Endothelial cell of umbilical vein (primary cell): ENCODE data around the gene SAE1.

Source experiments
- EZH2 ChIP-seq: IDR thresholded peaks from 2 replicates; pipeline ENCODE4 v1.6.1; 2012; ENCODE audit warnings: borderline replicate concordance, low read depth, mild to moderate bottlenecking, moderate library complexity, low read length, inconsistent platforms; ENCODE audit not compliant: severe bottlenecking
- GATA2 ChIP-seq: IDR thresholded peaks from 2 replicates; pipeline ENCODE4 v1.7.0; 2011; ENCODE audit warnings: low read depth, mild to moderate bottlenecking, moderate library complexity, mixed read lengths, low read length; ENCODE audit not compliant: insufficient read length, insufficient read depth
- JUN ChIP-seq: IDR thresholded peaks from 2 replicates; pipeline ENCODE4 v1.6.1; 2011; ENCODE audit warnings: borderline replicate concordance, low read depth; ENCODE audit not compliant: insufficient read length, insufficient read depth
- MYC ChIP-seq: IDR thresholded peaks from one replicate; pipeline ENCODE4 v1.6.1; 2011; ENCODE audit warnings: mild to moderate bottlenecking, low read depth, low read length
- POLR2A ChIP-seq: IDR thresholded peaks from 2 replicates; pipeline ENCODE4 v1.6.1; 2012; ENCODE audit warnings: low read depth, mild to moderate bottlenecking, control low read depth, low read length
- POLR2AphosphoS5 ChIP-seq: IDR thresholded peaks from 2 replicates; pipeline ENCODE4 v1.6.1; 2012; ENCODE audit warnings: low read depth, mild to moderate bottlenecking, control low read depth, low read length, moderate library complexity; ENCODE audit not compliant: insufficient read depth
- TF ChIP-seq, protein P1 (sequence below), 2 donors: IDR thresholded peaks; 1 replicate in 1 of 2; 2 replicates in 1 of 2; pipeline ENCODE4 v1.5.1; 2011; ENCODE audit warnings: low read length in 2 of 2, mild to moderate bottlenecking in 2 of 2, moderate library complexity in 2 of 2, control low read depth in 1 of 2, inconsistent platforms in 1 of 2, low read depth in 1 of 2; ENCODE audit not compliant: insufficient read depth in 1 of 2; ENCODE audit errors: extremely low read depth in 1 of 2
- TF ChIP-seq, protein P2 (sequence below): IDR thresholded peaks from 2 replicates; pipeline ENCODE4 v1.6.1; 2011; ENCODE audit not compliant: insufficient read depth, insufficient read length

DNA sequence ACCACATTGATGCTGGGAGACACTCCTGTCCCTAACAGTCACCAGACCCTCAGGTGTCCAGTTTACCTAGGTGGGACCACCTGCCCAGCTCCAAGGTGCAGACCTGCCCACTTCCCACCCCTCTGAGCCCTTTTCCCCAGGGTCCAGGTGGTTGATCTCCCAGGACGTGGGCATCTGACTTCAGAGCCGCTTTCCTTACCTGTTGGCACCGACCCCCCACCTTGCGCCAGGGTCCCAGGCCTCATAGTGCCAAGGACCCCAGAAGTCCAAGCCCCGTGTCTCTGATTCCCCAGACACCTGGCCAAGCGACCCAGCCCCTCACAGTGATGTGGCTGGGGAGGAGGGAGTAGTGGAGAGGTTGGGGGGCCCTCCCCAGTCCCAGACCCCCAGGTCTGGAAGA, 109.9 kb downstream of the SAE1 start:
- TF ChIP-seq, protein P1, sequence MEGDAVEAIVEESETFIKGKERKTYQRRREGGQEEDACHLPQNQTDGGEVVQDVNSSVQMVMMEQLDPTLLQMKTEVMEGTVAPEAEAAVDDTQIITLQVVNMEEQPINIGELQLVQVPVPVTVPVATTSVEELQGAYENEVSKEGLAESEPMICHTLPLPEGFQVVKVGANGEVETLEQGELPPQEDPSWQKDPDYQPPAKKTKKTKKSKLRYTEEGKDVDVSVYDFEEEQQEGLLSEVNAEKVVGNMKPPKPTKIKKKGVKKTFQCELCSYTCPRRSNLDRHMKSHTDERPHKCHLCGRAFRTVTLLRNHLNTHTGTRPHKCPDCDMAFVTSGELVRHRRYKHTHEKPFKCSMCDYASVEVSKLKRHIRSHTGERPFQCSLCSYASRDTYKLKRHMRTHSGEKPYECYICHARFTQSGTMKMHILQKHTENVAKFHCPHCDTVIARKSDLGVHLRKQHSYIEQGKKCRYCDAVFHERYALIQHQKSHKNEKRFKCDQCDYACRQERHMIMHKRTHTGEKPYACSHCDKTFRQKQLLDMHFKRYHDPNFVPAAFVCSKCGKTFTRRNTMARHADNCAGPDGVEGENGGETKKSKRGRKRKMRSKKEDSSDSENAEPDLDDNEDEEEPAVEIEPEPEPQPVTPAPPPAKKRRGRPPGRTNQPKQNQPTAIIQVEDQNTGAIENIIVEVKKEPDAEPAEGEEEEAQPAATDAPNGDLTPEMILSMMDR (IDR thresholded peaks at IDR 0.05; ENCODE audit: extremely low read depth in 1 of 2, insufficient read depth in 1 of 2, low read depth in 1 of 2, low read length in 2 of 2): no peak
- TF ChIP-seq POLR2AphosphoS5 (no peak), GATA2 (no peak), EZH2 (peak; percentile 16), POLR2A (no peak), JUN (no peak), MYC (no peak)
- TF ChIP-seq, protein P2, sequence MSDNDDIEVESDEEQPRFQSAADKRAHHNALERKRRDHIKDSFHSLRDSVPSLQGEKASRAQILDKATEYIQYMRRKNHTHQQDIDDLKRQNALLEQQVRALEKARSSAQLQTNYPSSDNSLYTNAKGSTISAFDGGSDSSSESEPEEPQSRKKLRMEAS: no peak
